Measurements from ENCODE around the gene EHMT2.
"Not testable (repeated sequence)": the region's sequence is repeated elsewhere in the genome, so short reads cannot be mapped to it uniquely, and the experiment has no call there.

The EHMT2 gene

DNA sequence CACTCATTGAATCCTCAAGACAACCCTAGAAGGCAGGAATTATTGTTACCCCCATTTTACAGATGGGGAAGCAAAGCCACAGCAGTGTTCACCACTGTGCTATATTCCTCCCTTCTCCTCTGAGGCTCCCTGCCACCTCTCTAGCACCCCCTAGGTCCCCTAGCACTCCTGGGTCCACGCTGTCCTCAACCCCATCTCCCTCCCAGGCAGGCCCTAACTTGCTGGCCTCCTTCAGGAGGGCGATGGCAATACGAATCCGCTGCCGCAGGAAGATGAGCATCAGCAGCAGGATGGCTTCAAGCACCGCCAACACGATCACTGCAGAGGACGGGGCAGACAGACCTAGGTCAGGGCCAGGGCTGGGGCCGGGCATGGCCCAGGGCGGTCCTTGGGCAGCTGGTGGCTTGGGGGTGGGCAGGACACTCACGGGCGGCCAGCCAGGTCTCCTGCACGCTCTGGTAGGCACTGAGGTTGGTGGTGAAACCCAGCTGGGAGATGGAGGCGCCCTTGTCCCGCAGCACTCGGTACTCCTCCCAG is 27.0 kb downstream of the EHMT2 start:
- DNase-seq (ENCODE audit: low spot score): no peak

DNA sequence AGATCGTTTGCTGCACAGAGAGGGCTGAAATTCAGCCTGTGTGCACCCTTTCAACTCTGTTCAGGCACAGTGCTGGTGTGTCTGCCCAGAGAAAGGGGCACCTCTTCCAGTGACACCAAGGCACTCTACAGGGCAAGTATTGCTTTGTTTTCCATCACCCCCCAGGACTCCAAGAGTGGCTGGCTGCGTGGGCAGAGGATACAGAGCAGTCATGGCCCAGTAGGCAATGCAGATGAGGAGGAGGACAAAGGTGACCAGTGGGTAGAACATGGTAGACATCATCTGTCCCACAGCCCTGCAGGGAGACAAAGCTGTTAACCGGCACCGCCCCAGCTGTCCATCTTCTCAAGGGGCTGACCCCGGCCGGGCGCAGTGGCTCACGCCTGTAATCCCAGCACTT is 28.2 kb downstream of the EHMT2 start:
- no peak for DNase-seq (ENCODE audit: low spot score)

DNA sequence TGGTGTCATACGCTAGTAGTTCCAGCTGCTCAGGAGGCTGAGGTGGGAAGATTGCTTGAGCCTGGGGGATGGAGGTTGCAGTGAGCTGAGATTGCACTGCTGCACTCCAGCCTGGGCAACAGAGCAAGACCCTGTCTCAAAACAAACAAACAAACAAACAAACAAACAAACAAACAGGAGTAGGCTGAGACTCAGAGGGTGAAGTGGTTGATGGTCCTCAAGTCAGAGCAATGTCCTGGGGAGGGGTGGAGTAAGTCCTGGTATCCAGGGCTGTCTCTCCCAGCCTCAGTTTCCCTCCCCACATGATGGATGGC is 28.9 kb downstream of the EHMT2 start:
- DNase-seq (ENCODE audit: low spot score): not testable (repeated sequence)

DNA sequence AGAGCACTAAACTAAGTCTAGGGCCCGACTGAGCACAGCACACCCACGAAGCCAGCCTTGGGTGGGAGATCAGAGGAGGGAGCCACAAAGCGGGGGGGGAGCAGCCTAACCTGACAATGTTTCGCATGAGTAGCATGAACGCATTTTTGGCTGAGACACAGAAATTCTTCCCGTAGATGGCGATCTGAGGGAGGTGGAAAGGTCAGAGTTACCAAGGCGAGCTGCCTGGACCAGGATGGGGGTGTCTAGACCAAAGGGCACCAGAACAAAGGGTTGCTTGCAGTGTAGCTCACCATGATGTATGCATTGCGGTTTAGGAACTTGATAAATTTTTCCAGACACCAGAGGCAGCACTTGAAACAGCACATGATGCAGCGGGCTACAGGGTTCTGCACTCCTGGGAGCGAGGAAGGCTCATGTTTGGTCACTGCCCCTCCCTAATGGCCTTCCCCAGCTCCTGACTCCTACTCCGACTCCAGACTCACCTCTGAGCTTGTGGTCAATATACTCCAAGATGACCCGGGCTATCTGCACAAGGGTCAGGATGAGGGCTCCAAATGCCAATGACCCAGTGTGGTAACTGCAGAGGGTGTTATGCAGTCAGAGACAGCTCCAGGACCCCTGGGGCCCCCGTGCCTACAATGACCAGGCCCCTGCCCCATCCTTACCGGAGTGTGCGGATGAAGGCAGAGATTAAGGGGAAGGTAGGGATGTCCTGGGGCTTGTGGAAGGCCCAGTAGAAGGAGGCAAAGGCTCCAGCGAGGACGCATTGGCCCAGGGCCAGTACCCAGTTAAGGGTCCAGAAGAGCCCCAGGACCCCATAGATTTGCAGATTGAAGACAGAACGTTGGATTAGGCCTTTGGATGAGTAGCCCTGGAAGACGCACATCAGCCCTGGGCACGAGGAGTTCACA is 32.0 kb downstream of the EHMT2 start:
- DNase-seq (ENCODE audit: low spot score): no peak

DNA sequence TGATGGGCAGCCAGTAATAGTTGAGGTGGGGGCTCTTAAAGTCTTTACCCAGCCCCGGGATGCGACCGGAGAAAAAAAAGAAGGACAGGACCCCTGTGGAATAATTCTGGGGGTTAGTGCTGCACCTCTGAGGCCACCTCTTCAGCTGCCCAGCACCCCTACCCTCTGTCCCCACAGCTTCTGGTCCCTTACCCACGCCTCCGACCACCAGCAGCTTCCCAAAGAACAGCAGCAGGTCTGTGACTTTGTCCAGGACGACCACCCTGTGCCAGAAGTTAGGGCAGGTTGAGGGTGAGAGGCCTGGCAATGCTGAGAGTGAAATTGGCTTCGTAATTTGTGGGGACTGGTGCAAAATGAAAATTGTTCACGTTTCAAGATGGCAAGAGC is 32.7 kb downstream of the EHMT2 start:
- DNase-seq (ENCODE audit: low spot score): no peak

DNA sequence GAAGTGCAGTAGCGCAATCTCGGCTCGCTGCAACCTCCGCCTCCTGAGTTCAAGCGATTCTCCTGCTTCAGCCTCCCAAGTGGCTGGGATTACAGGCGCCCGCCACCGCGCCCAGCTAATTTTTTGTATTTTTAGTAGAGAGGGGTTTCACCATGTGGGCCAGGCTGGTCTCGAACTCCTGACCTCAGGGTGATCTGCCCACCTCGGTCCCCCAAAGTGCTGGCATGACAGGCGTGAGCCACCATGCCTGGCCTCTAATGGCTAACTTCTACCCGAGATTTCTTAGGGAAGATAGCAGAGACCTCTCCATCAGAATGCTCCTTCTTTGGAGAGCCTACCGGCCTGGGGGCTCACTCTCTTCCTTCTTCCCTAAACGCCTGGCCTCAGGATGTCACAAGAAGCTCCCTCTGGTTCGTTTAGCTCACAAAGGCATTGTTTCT is 33.4 kb downstream of the EHMT2 start:
- not testable (repeated sequence) for DNase-seq (ENCODE audit: low spot score)

DNA sequence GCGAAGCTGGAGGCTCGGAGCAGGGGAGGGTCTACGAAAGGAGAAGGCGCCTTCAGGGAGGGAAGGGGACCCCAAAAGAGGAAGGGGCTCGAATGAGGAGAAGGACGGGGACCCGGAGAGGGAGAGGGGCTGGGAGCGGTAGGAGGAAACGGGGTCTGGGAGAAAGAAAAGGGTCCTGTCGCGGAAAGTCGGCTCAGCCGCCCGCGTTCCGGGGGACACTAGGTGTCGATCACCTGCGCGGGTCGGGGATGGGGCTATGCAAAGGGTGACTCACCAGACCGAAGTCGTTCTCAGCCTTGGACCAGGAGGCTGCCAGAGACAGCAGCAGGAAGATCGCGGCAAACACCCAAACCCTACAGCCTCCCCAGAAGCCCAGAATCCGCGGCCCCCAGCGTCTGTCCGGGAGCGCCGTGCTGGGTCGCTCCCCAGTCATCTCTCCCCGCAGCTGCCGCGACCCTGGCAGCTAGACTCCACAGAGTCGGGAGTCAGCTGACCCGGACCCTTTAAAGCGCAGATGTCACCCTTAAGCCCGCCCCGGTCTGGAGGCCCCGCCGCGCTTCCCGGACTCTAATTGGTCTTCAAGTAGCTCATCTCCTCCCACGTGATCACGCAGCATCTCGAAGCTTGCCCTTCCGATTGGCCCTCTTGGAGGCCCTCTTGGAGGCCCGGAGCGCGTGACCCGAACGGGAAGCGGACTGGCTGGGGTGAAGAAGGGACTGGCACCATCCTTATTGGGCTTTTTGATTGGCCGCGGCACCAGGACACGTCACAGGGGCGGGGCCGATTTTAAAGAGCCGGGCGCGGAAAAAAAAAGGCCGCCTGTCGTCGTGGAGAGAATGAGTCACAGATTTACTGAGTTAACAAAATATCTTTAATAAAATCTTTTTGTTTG is 34.9 kb downstream of the EHMT2 start, which contains the start of gene NEU1:
TSS of gene NEU1 (minus strand) at position 478 of the 892 bp plus-strand sequence. CDS start at position 433, 45 bp downstream.
- peak; percentile 100 for DNase-seq (ENCODE audit: low spot score)

DNA sequence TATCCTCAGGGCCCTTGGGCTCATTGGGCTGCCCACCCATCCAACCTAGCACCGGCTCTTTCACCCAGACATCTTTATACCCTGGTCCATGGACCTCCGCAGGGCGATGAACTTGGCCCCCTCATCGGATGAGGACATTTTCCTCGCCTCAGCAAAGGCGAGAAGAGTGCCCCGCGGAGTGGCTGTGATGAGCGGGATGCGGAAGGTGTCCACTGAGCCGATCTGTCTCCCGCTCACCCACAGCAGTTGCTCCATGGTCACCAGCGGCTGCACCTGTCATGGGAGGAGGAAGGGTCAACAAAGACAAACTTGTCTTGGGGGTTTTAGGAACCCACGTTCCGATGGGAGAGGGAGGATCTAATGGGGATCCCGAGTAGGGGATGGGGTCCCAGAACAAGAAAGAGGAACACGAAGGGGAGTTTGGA is 35.6 kb downstream of the EHMT2 start:
- no peak for DNase-seq (ENCODE audit: low spot score)

DNA sequence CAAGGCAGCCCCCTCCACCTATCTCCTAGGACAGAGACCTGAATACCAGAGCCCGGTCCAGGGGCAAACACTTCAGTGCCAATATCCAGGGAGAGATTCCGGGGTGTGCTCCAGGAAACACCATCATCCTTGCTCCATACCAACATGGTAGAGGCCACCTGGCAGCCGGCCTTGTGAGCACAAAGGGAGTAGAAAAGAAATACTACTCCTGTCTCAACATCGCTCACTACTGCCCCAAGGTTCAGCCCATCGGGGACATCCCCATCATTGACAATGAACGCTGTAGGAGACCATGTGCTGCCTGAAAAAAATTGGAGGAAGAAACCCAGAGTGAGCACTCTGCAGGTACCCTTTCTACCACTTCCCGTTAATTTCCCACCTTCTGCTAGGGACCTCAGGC is 36.3 kb downstream of the EHMT2 start:
- no peak for DNase-seq (ENCODE audit: low spot score)

DNA sequence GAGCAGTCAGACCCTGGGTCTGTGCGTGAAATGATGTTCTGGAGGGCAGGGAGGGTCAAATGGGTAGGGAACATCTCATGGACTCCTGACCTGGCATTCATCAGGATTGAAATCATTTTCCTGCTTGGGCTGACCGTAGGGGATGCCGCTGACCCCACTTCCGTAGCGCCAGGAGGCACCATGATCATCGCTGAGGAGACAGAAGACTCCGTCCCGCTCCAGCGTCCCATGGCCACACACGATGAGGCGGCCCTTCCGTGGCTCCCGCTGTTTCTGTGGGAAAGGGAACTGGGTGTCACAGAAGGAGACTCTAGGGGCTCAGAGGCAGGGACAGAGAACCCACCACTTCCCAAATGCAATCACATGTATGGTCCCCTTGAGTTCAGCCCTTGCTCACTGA is 37.1 kb downstream of the EHMT2 start:
- DNase-seq (ENCODE audit: low spot score): no peak

DNA sequence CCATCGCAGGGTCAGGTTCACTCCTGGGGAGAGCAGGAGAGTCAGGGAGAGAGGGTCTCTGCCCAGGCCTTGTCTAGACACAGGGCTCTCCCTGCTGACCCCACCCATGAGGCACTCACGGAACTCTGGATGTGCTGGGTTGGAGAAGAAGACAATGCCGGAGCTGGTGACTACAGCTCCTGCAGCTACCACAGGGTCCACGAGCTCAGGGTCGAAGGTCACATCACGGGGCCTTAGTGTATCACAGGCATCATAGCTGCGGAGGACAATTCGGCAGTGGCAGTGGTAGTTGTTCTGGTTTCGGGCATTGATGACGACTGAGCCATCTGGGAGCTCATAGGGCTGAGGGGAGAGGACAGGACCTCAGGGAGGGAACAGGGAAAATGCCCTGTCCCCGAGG is 37.6 kb downstream of the EHMT2 start:
- no peak for DNase-seq (ENCODE audit: low spot score)

DNA sequence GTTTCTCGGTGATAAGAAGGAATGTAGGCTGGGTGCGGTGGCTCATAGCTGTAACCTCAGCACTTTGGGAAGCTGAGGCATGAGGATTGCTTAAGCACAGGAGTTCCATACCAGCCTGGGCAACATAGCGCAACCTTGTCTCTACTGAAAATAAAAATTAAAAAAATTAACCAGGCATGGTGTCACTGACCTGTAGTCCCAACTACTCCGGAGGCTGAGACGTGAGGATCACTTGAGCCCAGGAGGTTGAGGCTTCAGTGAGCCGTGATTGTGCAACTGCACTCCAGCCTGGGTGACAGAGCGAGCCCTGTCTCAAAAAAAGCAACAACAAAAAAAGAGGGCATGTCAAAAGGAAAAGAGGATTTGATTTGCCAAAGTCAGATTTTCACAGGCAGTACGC is 38.8 kb downstream of the EHMT2 start:
- no peak for DNase-seq (ENCODE audit: low spot score)

DNA sequence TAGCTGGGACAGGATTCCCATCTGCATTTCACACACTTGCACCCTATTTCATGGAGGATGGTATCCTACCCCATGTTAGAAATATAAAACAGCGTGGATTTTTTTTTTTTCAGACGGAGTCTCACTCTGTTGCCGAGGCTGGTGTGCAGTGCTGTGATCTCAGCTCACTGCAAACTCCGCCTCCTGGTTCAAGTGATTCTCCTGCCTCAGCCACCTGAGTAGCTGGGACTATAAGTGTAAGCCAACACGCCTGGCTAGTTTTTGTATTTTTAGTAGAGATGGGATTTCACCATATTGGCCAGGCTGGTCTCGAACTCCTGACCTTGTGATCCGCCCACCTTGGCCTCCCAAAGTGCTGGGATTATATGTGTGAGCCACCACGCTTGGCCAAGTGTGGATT is 39.7 kb downstream of the EHMT2 start:
- DNase-seq (ENCODE audit: low spot score): not testable (repeated sequence)

DNA sequence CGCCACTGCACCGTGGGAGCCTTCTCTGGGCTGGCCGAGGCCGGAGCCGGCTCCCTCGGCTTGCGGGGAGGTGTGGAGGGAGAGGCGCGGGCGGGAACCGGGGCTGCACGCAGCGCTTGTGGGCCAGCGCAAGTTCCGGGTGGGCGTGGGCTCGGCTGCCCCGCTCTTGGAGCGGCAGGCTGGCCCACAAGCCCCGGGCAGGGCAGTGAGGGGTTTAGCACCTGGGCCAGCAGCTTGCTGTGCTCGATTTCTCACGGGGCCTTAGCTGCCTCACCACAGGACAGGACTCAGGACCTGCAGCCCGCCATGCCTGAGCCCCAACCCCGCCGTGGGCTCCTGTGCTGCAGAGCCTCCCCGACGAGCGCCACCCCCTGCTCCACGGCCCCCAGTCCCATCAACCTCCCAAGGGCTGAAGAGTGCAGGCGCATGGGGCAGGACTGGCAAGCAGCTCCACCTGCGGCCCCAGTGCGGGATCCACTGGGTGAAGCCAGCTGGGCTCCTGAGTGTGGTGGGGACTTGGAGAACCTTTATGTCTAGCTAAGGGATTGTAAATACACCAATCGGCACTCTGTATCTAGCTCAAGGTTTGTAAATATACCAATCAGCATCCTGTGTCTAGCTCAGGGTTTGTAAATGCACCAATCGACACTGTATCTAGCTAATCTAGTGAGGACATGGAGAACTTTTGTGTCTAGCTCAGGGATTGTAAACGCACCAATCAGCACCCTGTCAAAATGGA is 45.3 kb downstream of the EHMT2 start:
- DNase-seq (ENCODE audit: low spot score): not testable (repeated sequence)

DNA sequence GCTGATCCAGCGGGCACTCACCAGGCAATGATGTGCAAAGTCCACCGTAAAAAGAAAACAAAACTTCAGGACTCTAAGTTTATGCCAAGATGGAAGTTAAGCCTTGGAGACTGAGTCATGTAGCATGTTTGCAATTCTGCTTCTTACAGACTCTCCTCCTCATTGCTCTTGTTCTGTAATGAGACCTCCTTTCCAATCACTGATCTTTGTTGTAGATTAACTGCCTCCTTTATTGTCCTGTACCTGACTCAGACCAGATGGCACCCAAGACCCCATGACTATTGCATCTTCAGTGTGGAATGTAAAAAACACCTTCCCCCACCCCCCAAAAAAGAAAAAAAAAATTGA is 46.0 kb downstream of the EHMT2 start:
- DNase-seq (ENCODE audit: low spot score): no peak

DNA sequence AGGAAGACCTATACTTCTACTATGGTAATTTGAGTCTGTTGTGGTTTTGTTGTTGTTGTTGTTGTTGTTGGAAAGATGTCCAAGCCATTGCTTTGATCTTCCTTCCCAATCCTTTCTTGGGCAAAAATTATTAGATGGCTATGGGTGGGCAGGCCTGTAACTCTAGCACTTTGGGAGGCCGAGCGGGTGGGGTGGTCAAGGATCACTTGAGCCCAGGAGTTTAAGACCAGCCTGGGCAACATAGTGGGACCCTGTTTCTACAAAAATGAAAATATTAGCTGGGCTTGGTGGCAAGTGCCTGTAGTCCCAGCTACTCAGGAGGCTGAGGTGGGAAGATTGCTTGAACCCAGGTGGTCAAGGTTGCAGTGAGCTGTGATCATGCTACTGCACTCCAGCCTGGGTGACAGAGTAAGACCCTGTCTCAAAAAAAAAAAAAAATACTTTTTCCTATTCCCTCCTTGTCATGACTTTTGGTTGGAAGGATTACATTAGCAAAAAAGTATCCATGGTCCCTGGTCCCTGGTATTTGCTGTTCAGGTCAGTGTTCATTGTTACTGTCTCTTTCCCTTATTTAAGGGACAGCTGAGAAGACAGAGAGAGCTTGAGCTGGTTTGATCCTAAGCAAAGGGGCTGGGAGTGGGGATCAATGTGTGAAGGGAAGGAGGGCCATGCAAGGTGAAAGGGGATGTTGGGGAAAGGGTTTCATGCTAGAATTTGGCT is 46.6 kb downstream of the EHMT2 start:
- no peak for DNase-seq (ENCODE audit: low spot score)

DNA sequence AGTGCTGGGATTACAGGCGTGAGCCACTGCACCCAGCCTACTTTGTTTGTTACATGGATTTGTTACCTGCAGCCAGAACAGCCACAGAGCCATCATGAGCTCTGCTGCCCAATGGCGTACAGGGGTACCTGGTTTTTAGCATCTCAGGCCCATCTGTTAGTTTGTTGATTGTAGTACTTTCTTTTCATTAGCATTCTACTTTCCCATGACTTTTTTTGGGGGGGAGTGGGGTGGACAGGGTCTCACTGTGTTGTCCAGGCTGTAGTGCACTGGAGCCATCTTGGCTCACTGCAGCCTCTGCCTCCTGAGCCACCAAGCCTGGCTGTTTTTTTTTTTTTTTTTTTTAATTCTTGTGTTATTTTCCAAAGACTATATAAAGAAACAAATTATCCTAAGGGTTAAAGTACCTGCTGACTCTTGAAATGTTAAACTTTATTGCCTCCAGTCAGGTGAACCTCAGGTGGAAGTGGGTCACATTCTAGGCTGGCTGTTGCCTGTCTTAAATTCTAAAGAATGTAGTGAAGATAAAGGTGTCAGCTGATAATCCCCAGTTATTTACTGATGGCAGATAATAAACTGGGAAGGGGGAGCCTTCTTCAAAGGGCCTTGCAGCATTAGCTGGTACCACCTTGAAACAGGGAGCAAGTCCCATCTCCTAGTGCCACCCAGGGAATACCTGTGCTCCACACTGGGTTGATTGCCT is 50.1 kb downstream of the EHMT2 start:
- no peak for DNase-seq (ENCODE audit: low spot score)

DNA sequence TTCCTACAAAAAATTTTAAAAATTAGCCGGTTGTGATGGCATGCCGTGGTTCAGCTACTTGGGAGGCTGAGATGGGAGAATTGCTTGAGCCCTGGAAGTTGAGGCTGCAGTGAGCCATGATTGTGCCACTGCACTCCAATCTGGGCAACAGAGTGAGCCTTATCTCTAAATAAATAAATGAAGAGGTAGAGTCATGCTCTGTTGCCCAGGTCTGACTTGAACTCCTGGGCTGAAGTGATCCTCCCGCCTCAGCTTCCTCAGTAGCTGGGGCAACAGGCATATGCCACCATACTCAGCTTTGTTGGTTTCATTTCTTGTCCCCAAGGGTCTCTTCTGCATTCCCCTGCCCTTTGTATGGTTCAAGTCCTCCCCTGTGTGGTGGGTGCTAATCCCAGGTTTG is 53.0 kb downstream of the EHMT2 start:
- no peak for DNase-seq (ENCODE audit: low spot score)

DNA sequence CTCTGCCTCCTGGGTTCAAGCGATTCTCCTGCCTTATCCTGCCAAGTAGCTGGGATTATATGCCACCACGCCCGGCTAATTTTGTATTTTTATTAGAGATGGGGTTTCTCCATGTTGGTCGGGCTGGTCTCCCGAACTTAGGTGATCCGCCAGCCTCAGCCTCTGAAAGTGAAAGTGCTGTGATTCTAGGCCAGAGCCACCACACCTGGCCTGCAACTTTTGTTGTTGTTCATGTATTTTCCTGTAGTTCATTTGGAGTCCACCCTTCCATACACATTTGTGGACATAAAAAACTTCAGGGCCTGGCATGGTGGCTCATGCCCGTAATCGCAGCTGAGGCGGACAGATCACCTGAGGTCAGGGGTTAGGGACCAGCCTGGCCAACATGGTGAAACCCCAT is 55.4 kb downstream of the EHMT2 start:
- DNase-seq (ENCODE audit: low spot score): no peak

DNA sequence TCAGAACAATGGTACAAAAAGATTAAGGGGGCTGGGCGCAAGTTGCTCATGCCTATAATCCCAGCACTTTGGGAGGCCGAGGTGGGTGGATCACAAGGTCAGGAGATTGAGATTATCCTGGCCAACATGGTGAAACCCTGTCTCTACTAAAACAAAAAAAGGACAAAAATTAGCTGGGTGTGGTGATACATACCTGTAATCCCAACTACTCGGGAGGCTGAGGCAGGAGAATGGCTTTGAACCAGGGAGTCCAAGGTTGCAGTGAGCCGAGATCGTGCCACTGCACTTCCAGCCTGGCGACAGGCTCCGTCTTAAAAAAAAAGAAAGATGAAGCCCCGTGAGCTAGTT is 57.7 kb downstream of the EHMT2 start:
- DNase-seq (ENCODE audit: low spot score): not testable (repeated sequence)

DNA sequence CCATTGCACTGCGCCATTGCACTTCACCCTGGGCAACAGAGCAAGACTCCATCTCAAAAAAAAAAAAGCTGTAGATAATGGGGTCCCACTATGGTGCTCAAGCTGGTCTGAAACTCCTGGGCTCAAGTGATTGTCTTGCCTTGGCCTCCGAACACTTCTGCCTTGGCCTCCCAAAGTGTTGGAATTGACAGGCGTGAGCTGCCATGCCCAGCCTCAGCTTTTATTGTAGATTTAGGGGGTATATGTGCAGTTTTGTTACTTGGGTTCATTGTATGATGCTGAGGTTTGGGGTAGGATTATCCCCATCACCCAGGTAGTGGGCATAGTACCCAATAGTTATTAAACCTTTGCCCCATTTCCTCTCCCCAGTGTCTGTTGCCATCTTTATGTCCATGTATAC is 58.5 kb downstream of the EHMT2 start:
- no peak for DNase-seq (ENCODE audit: low spot score)

All from cerebellar cortex (tissue), 1 donor.